GM21576 (cell line): ENCODE data around the gene TULP1.

Experiments used
- ATAC-seq: cut with Tn5 transposase; IDR thresholded peaks from one replicate; pipeline ENCODE4 v1.9.1; 2021; ENCODE audit warnings: mild to moderate bottlenecking, moderate library complexity; ENCODE audit not compliant: unreplicated experiment

Gene TULP1

DNA sequence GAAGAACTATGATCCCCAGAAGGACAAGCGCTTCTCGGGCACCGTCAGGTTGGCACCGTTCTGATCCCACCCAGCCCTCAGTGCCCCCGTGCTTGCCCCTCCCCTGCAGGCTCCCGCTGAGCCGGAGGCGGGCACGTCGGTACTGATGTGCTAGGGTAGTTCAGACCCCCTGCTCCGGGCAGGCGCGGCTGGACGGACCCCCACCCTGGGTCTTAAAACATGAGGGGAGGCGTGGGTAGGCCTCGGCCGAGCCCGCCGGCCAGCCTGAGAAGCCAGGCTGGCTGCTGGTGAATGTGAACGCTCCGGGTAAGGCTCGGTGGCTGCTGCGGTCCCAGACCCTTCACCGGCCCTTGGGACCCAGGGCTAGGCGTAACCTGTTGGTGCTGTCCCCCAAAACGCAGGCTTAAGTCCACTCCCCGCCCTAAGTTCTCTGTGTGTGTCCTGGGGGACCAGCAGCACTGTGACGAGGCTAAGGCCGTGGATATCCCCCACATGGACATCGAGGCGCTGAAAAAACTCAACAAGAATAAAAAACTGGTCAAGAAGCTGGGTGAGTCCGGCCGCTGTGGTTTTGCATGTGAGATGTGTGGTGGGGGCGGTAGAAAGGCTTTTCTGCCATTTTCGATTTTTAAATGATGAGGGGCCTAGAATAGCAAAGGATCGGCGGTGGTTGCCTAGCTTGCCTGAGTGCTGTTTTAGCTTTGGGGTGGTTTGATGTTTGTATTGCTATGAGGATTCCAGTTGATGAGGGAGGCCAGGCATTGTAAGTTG lies 43.5 kb downstream of the TULP1 start:
- no peak for ATAC-seq

GRCh38 chr6:35468181-35468979 lies 44.3 kb downstream of the TULP1 start, which contains the start of gene RPL10A:
RPL10A (plus strand) TSS chr6:35468401; CDS start chr6:35468435, 34 bp downstream.
- ATAC-seq, result peak; percentile 74

DNA sequence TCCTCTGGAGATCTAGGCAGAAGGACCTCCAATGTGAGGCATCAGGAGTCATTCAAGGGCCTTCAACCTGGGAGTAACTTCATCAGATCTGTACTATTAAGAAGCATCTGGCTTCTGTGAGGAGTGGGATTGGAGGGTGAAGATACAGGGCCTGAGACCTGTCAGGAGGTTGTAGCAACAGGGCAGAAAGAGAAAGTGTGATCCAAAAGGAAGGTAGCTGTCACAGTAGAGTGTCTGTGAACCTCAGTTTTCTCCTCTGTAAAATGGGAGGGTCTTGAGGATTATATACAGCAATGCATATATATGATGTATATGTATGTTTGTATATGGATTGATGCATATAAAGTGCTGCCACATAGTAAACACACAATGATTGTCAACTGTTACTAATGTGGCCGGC lies 47.0 kb downstream of the TULP1 start:
- ATAC-seq, result no peak

DNA sequence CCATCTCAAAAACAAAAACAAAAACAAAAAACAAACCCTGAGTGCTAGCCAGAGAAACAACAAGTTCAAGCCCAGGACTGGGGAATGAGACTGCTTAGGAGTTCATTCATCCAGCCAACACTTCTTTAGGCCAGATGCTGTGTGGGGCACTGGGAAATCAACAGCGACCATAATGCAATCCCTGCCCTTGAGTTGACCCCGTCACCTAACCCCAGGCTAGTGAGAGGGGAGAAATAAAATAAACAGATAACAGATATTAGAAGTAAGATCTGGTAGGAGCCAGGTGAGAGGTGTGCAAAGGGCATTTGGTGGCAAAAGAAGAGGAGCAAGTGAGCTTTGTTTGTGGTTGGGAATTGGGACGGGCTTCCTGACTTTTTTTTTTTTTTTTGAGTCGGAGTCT lies 49.4 kb downstream of the TULP1 start:
- no peak for ATAC-seq

DNA sequence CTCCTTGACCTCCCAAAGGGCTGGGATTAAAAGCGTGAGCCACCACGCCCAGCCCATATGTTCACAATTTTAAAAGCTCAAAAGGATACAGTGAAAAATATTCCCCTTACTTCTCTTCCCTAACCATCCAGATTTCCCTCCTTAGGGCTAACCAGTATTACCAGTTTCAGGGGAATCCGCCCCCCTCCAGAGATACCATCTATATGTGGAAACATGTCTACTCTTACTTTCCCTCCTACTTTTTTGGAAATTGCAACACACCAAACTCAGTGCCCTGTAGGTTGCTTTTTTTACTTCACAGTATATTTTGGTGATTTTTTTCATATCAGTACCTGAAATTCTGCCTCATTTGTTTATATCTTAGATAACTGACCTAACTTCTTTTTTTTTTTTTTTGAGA lies 51.4 kb downstream of the TULP1 start:
- no peak for ATAC-seq

DNA sequence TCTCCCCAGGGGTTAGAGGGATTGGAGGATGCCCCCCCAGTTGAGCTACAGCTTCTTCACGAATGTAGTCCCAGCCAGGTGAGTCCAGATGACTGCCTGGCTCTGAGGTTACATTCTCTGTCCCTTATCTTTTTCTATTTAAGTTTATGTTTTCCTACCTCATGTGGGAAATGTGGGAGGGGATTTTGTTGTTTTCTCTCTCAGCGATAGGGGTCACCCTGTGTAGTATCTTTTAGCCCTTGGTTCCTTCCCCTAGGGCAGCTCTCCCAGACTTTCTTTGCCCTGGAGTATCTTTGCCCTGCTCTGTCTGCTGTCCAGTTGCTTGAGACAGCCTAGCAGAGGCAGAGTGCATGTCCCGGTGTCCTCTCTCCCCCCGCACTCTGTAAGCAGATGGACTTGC lies 54.8 kb downstream of the TULP1 start:
- no peak for ATAC-seq

GRCh38 chr6:35454391-35455110 lies 58.1 kb downstream of the TULP1 start:
- no peak for ATAC-seq

GRCh38 chr6:35453236-35453635 lies 59.5 kb downstream of the TULP1 start:
- ATAC-seq, result no peak

DNA sequence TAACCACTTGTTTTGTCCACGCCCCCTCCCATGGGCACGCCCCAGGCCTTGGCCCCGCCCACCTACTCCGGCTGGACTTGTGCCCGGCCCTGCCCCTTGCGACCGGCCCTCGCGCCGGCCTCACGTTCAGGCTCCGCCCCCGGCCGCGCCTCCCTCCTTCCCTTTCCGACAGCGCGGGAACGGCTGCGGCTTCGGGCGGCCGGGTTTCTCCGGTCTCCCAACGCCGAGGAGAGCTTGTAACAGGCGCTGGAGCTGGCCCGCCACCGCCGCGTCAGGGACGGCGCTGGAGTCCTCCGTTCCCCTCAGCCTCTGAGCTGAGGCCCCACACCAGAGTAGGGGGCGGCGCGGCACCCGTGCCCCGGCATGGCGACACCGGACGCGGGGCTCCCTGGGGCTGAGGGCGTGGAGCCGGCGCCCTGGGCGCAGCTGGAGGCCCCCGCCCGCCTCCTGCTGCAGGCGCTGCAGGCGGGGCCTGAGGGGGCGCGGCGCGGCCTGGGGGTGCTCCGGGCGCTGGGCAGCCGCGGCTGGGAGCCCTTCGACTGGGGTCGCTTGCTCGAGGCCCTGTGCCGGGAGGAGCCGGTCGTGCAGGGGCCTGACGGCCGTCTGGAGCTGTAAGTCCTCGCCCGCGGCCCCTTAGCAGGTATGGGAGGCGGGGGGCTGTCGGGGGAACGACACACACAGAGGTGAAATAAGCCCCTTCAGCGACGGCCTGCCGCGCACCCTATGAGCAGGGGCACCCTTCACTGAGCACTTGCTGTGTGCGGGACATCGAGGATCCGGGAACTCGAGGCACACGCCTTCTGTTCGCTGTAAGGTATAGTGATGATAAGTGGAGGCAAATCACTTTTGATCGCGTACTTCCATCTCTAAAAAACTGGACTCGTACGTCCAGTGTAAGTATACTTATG lies 60.3 kb downstream of the TULP1 start, which contains the start of gene FANCE:
FANCE (plus strand) TSS at position 156 of the 908 bp plus-strand sequence; CDS start at position 364, 208 bp downstream.
- ATAC-seq, result peak; percentile 81

- no peak for ATAC-seq
Measured at GRCh38 chr6:35451354-35452182, 61.1 kb downstream of the TULP1 start.

GRCh38 chr6:35449287-35449881 lies 63.3 kb downstream of the TULP1 start:
- ATAC-seq, result no peak

GRCh38 chr6:35448191-35448590 lies 64.5 kb downstream of the TULP1 start:
- ATAC-seq, result no peak
